ENCODE measurements around the gene NTN4.
"Not testable (repeated sequence)": the region's sequence is repeated elsewhere in the genome, so short reads cannot be mapped to it uniquely, and the experiment has no call there.

The NTN4 gene

GRCh38 chr12:95623554-95624170, 166.9 kb downstream of the NTN4 start:
- peak; percentile 89 for DNase-seq (ENCODE audit: low spot score)

GRCh38 chr12:95622879-95623278, 167.7 kb downstream of the NTN4 start:
- DNase-seq (ENCODE audit: low spot score), result no peak

GRCh38 chr12:95621725-95622124, 168.8 kb downstream of the NTN4 start:
- DNase-seq (ENCODE audit: low spot score), result no peak

- no peak for DNase-seq (ENCODE audit: low spot score)
These were observed 170.4 kb downstream of the NTN4 start for GRCh38 chr12:95620171-95620570.

GRCh38 chr12:95616470-95616869, 174.1 kb downstream of the NTN4 start:
- DNase-seq (ENCODE audit: low spot score), result not testable (repeated sequence)

GRCh38 chr12:95615749-95616148, 174.8 kb downstream of the NTN4 start:
- no peak for DNase-seq (ENCODE audit: low spot score)

GRCh38 chr12:95614390-95614982, 176.1 kb downstream of the NTN4 start:
- DNase-seq (ENCODE audit: low spot score), result no peak

- DNase-seq (ENCODE audit: low spot score), result no peak
These were observed 177.5 kb downstream of the NTN4 start for GRCh38 chr12:95613021-95613420.

GRCh38 chr12:95611676-95612309, 178.8 kb downstream of the NTN4 start:
- DNase-seq (ENCODE audit: low spot score), result no peak

GRCh38 chr12:95608252-95609033, 182.1 kb downstream of the NTN4 start:
- DNase-seq (ENCODE audit: low spot score), result no peak

Data from AG08395 (cell line).